Measurements from ENCODE around the gene LRRC63. TPM values are rescaled to one million over a fixed set of nuclear protein-coding genes. Genes with fewer than 3 reads are reported as not detected.

The LRRC63 gene
- total RNA-seq, 1 donor from 2014 or later, result not detected

GRCh38 chr13:46313432-46314257 is 101.9 kb downstream of the LRRC63 start:
- DNase-seq, result no peak

- no peak for DNase-seq
Measured at GRCh38 chr13:46314587-46314986, 102.9 kb downstream of the LRRC63 start.

GRCh38 chr13:46315036-46315435 is 103.3 kb downstream of the LRRC63 start:
- no peak for DNase-seq

- DNase-seq, result no peak
Measured at GRCh38 chr13:46315491-46316075, 103.9 kb downstream of the LRRC63 start.

GRCh38 chr13:46317120-46317519 is 105.4 kb downstream of the LRRC63 start:
- no peak for DNase-seq

- DNase-seq, result no peak
Measured at GRCh38 chr13:46318986-46319385, 107.3 kb downstream of the LRRC63 start.

- DNase-seq, result no peak
Measured at GRCh38 chr13:46320406-46320805, 108.7 kb downstream of the LRRC63 start.

GRCh38 chr13:46320821-46321220 is 109.1 kb downstream of the LRRC63 start:
- no peak for DNase-seq

- peak; percentile 73 for DNase-seq
Measured at GRCh38 chr13:46321494-46322225, 109.9 kb downstream of the LRRC63 start.

- DNase-seq, result no peak
Measured at GRCh38 chr13:46324976-46325375, 113.2 kb downstream of the LRRC63 start.

Small RNA genes lying within 50 kb of the gene (small RNA-seq; reads per million reads assigned to genes)
- gene RN7SKP5 (ENCODE audit: low replicate concordance) (not detected), gene RN7SL288P (ENCODE audit: low replicate concordance) (not detected)

Other genes with a start within 250 kb of the LRRC63 start
- 32.5 TPM for gene ZC3H13, start 159.2 kb upstream of the LRRC63 start, total RNA-seq
- not detected for gene CPB2, start 106.9 kb upstream of the LRRC63 start, total RNA-seq
- gene LCP1, start 29.8 kb upstream of the LRRC63 start, total RNA-seq, result 19.5 TPM
- 5.1 TPM for gene RUBCNL, start 175.3 kb downstream of the LRRC63 start, total RNA-seq